ENCODE measurements around the gene PRKAG3.
"Not testable (repeated sequence)": the region's sequence is repeated elsewhere in the genome, so short reads cannot be mapped to it uniquely, and the experiment has no call there.

Gene PRKAG3

GRCh38 chr2:218861645-218862318 lies 30.2 kb upstream of the PRKAG3 start:
- DNase-seq (ENCODE audit: low read depth), result no peak

- peak; percentile 48 for DNase-seq (ENCODE audit: low read depth)
Observed at GRCh38 chr2:218860950-218861381, 29.4 kb upstream of the PRKAG3 start.

- DNase-seq (ENCODE audit: low read depth), result no peak
Observed at GRCh38 chr2:218859988-218860831, 28.6 kb upstream of the PRKAG3 start.

DNA sequence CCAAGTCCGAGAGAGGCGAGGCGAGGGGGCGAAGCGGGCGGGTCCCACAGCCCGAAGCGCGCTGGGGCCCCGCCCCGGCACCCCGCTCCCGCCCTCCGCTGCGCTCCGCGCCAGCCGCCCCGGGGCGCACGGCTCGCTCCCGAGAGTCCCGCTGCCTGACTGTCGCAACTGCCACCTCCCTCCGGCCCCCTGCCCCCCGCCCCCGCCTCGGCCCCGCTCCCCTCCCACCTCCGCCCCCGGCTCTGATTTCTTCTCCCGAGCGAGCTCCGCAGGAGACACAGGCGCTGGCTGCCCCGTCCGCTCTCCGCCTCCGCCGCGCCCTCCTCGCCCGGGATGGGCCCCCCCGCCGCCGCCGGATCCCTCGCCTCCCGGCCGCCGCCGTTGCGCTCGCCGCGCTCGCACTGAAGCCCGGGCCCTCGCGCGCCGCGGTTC lies 28.0 kb upstream of the PRKAG3 start, which contains the start of gene WNT6:
Gene WNT6, plus strand, starts transcription at position 250 of the 432 bp plus-strand sequence. CDS start 233 bp downstream, outside the sequence.
- no peak for DNase-seq (ENCODE audit: low read depth)

DNA sequence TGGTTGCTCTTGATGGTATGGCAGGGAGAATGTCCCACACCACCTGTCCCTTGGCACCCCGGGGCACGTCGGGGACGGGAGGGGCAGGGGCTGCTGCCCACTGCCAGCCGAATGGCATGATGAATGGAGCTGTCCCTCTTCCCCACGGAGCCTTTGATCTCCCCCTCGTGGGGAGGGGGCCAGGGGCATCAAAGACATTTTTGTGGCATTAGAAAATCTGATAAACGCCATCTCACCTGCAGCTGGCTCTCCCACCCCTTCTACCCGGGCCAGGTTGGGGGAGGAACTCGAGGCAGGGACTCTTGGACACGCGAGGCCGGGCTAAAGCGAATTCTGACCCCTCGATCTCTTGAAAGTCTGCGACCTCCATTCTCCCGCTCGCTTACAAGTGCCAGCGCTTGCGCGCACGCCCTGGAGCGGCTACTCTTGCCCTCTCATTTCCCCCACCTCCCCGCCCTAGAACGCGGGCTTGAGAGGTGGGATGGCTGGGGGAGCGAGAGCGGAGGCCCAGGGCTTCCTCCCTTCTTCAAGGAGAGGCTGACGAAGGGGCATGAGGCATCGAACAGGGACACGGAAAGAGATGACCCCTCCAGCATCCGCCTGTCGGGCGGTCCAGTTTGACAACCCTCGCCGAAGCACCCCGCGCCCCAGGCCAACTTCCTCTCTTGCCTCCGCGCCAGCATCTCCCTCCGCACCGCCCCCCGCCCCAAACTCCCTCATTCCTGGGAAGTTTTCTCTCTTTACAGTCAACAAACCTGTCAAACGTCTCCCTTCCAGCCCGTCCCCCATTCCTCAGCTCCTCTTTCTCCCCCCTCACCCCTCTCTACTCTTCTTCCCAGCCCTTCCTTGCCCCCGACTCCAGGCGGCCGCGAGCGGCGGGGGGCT lies 27.3 kb upstream of the PRKAG3 start:
- DNase-seq (ENCODE audit: low read depth), result no peak

DNA sequence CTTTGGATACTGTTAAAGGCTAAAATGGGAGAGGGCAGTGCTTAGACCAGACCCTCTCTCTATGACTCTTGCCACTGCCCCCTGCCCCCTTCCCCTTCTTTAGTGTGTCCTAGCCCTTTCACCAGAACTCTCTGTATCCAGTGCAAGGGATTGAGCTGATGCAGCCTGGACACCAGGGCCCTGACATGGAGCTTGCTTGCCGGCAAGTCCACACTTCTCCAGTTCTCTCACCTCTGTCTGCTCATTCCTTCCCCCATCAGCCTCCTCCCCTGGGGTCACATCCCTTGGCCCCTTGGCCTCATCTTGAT lies 26.5 kb upstream of the PRKAG3 start:
- DNase-seq (ENCODE audit: low read depth), result no peak

- no peak for DNase-seq (ENCODE audit: low read depth)
Observed at GRCh38 chr2:218857371-218858137, 26.0 kb upstream of the PRKAG3 start.

DNA sequence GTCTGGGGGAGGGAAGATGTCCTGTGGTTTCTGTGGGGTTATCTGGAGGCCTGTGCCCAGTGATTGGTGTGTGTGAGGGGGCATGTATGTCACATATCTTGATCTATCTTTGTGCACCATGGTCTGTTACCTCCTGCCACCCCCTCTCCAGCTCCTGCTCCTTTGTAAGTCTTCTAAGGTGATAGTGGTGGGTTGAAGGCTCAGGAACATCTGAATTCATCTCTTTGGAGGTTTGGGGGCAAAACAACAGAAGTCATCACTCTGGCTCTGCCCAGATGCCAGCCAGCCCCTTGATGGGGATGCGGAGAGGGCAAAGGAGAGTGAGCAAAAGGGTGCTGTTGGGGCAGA lies 25.3 kb upstream of the PRKAG3 start:
- DNase-seq (ENCODE audit: low read depth), result no peak

DNA sequence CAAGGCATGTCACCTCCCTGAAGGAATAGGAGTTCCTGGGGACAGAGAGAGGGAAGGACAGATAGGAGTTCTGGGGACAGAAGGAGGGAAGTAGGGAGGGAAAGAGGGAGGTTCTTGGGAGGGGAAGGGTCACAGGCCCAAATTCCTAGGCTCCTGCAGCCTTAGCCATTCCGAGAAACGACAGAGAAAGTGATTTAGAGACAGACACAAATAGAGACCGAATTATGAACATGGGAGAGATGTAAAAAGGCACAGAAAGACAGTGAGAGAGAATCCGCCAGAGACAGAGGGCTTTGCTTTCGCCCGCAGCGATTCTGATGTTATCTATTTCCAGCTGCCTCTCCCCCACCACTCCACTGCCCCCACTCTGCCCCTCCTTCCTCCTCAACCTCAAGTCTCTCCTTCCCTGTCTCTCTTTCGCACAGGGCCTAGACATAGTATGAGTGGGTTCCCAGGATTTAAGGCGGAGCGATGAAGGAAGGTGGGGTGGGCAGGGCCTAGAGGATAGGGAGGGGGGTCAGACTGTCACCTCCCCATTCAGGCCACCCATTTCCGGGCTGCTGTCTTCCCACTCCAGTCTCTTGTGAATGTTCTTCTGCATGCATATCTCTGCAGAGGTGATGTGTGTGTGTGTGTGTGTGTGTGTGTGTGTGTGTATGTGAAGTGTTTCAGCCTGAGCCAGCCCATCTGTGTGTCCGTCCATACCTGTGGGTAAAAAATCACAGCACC lies 24.7 kb upstream of the PRKAG3 start:
- DNase-seq (ENCODE audit: low read depth), result no peak

DNA sequence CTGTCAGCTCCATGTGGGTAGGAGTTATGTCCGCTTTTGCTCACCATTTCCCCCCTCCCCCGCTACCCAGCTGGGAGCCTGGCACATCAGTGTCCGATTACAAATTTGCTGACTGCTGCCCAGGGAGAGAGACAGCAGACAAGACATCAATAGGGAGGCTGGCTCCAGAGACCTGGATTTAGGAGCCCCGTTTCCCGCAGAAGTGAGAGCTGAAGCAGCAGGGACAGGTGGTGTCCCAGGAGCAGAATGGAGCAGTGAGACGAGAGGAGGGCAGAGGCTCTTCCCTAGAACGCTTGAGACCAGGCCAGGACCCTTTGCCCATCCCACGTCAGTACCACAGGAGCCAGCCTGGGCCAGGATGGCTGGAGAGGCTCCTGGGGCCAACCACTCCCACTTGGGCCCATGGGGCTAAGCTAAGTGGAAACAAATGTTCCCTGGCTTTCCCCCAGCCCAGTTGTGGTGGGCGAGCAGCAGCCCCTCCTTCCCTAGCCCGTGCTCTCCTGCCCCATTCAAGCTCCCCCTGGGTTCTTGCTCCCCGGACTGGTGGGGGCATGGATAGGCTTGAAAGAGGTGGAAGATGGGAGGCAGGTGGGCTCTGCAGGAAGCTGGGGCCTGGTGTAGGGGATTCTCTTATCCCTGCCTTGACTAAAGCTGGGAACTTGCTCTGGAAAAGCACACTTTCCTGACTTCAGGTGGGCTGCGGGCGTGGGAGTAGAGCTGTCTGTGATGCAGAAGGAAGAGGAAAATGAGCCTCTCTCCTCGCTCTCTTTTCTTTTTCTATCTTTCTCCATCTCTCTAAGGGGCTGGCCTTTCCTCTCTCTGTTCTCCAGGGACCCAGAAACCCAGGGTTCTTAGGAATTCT lies 23.9 kb upstream of the PRKAG3 start:
- DNase-seq (ENCODE audit: low read depth), result no peak

DNA sequence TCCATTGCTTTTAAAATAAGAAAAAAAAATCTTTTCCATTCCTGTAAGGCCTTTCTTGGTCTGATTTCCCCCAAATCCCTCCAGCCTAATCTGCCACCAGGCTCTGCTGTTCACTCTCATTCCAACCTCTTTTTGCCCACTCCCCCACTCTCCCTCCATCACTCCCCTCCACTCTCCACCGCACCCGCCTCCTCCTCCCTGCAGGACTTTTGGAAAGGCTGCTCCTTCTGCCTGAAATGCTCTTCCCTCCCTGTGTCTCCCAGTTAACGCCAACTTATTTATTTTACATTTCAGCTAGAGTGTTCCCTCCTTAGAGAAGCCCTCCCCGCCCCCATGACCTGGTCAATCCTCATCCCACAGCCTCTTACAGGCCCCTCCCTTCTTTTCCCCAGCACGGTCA lies 23.3 kb upstream of the PRKAG3 start:
- DNase-seq (ENCODE audit: low read depth), result no peak

DNA sequence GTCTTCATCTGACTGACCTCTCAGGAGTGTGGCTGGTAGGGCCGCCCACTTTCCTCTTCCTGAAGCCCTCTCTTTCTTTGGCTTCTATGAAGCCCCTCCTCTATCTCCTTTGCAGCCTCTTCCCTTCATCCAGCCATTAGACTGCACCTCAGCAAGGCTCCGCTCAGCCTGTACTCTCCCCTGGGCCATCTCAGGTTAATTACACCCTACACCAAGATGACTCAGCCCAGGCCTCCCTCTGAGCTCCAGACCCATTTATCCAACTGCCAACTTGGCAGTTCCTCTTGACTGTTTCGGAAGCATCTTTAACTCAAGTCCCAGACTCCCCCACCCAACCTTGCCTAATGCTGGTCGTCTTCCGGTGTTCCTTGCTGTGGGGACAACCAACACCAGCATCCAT lies 22.2 kb upstream of the PRKAG3 start:
- peak; percentile 38 for DNase-seq (ENCODE audit: low read depth)

DNA sequence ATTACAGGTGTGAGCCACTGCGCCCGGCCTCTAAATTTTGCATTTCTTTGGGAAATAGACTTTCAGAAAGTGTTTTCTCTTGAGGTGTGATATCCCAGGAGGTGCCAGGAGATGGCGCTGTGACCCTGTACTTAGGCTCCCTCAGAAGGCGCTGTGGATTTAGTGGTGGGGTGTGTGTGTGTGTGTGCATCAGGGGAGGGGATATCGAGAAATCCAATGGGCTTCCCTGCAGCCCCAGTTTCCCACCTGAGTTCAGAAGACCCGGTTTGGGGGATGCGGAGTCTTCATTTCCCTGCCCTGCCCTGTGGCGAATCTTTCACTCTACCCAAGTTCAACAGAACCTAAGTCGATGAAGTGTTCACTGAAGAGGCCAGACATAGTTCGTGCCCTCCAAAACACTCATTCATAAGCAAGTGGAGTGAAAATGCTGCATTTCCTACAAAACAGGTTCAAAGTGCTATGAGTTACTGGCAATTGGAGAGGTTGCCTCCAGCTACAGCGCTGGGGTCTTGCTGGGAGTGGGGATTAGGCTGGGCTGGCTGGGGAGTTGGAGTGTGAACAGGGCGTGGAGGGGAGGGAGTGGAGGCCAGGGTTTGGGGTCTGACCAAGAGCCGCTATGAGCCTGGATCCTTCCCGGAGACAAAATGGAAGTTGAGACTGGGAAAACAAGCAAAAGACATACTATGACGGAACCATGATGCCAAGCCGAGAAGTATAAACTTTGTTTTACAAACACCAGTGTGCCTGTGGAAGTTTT lies 21.5 kb upstream of the PRKAG3 start:
- peak; percentile 69 for DNase-seq (ENCODE audit: low read depth)

- DNase-seq (ENCODE audit: low read depth), result no peak
Observed at GRCh38 chr2:218851286-218851685, 19.7 kb upstream of the PRKAG3 start.

- DNase-seq (ENCODE audit: low read depth), result no peak
Observed at GRCh38 chr2:218850796-218851195, 19.2 kb upstream of the PRKAG3 start.

GRCh38 chr2:218849721-218850120 lies 18.1 kb upstream of the PRKAG3 start:
- peak; percentile 51 for DNase-seq (ENCODE audit: low read depth)

GRCh38 chr2:218846963-218847362 lies 15.4 kb upstream of the PRKAG3 start:
- DNase-seq (ENCODE audit: low read depth), result not testable (repeated sequence)

- not testable (repeated sequence) for DNase-seq (ENCODE audit: low read depth)
Observed at GRCh38 chr2:218844334-218844733, 12.7 kb upstream of the PRKAG3 start.

DNA sequence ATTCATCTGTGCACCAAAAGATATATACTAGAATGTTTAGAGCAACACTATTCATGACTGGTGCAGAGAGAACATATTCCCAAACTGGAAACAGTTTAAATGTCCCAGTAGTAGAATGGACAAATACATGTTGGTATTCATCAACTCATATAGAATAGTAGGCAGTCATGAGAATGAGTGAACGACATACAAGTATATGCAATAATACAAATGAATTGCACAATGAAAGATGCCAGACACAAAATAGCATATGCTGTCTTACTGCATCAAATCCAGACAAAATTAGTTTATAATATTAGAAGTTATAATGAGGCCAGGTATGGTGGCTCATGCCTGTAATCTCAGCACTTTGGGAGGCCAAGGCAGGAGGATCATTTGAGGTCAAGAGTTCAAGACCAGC lies 8.3 kb upstream of the PRKAG3 start:
- no peak for DNase-seq (ENCODE audit: low read depth)

Measured in ELR (cell line).